PC-3 (cell line): ENCODE results near the gene SHLD1. TPM values are rescaled to one million over a fixed set of nuclear protein-coding genes. Genes with fewer than 3 reads are reported as not detected.

Source experiments
- ATAC-seq: fragments of 200-7000 bp; cut with Tn5 transposase; 2 replicates; pipeline ENCODE4 v1.9.1; 2020; ENCODE audit warnings: mild to moderate bottlenecking, moderate library complexity
- BruUV-seq: library from RNA; stranded (reverse); fragments of 400-500 nt; replicated peaks from 2 replicates; lab custom pipeline; 2021; lab: Mats Ljungman, UMichigan
- CTCF ChIA-PET: fragments of 300-600 bp; sonication (Branson Sonifier 250); formaldehyde crosslinking; loops from one replicate; lab custom pipeline; 2022; ENCODE audit warnings: antibody characterized with exemption; lab: Charles Lee
- POLR2A ChIA-PET: fragments of 300-600 bp; sonication (Branson Sonifier 250); formaldehyde crosslinking; loops from one replicate; lab custom pipeline; 2022; ENCODE audit warnings: antibody characterized with exemption; ENCODE audit not compliant: unreplicated experiment; lab: Charles Lee
- DNase-seq: peaks from one replicate; pipeline ENCODE4 v3.0.0-alpha.2; 2015
- H2AFZ ChIP-seq: fragments of 300-600 bp; sonication (generic); 2 replicates; pipeline ENCODE4 v1.6.0; 2016; ENCODE audit warnings: antibody characterized with exemption, low read length
- H3F3A ChIP-seq: fragments of 300-600 bp; sonication (generic); one replicate; pipeline ENCODE4 v1.6.0; 2017; ENCODE audit warnings: antibody characterized with exemption, low read length, control low read depth, mild to moderate bottlenecking; ENCODE audit not compliant: unreplicated experiment
- H3K27ac ChIP-seq: fragments of 300-600 bp; sonication (generic); 2 replicates; pipeline ENCODE4 v1.5.1; 2016; ENCODE audit warnings: mild to moderate bottlenecking, low read length
- H3K27me3 ChIP-seq: fragments of 300-600 bp; sonication (generic); 2 replicates; pipeline ENCODE4 v1.6.1; 2016; ENCODE audit warnings: low read length, mixed read lengths
- H3K36me3 ChIP-seq: fragments of 300-600 bp; sonication (generic); 2 replicates; pipeline ENCODE4 v1.6.1; 2016; ENCODE audit warnings: low read depth, mixed run types, low read length, mixed read lengths
- H3K4me1 ChIP-seq: fragments of 300-600 bp; sonication (generic); 2 replicates; pipeline ENCODE4 v1.5.1; 2016; ENCODE audit warnings: low read length; ENCODE audit not compliant: insufficient read depth
- H3K4me2 ChIP-seq: fragments of 300-600 bp; sonication (generic); 2 replicates; pipeline ENCODE4 v1.6.0; 2016; ENCODE audit warnings: low read length
- H3K4me3 ChIP-seq: fragments of 300-600 bp; sonication (generic); 2 replicates; pipeline ENCODE4 v1.5.1; 2016; ENCODE audit warnings: mild to moderate bottlenecking, low read length, mixed read lengths
- H3K79me2 ChIP-seq: fragments of 300-600 bp; sonication (generic); 2 replicates; pipeline ENCODE4 v1.6.1; 2017; ENCODE audit warnings: low read length, mixed read lengths
- H3K9ac ChIP-seq: fragments of 300-600 bp; sonication (generic); 2 replicates; pipeline ENCODE4 v1.6.0; 2016; ENCODE audit warnings: mild to moderate bottlenecking, low read length
- H3K9me2 ChIP-seq: fragments of 300-600 bp; sonication (generic); replicated peaks from 2 replicates; pipeline ENCODE4 v1.6.1; 2016; ENCODE audit warnings: mixed run types, low read length, mixed read lengths
- H3K9me3 ChIP-seq: fragments of 300-600 bp; sonication (generic); 2 replicates; pipeline ENCODE4 v1.6.1; 2016; ENCODE audit warnings: low read length, mixed read lengths
- H4K20me1 ChIP-seq: fragments of 300-600 bp; sonication (generic); 2 replicates; pipeline ENCODE4 v1.6.1; 2016; ENCODE audit warnings: low read length, mixed read lengths
- CTCF ChIP-seq: fragments of 300-600 bp; sonication (generic); conservative IDR thresholded peaks from 2 replicates; pipeline ENCODE4 v1.5.1; 2017; ENCODE audit warnings: antibody characterized with exemption, low read depth, mild to moderate bottlenecking, low read length
- EZH2 ChIP-seq: fragments of 300-600 bp; sonication (generic); IDR thresholded peaks from one replicate; pipeline ENCODE4 v1.6.1; 2017; ENCODE audit warnings: antibody characterized with exemption, mild to moderate bottlenecking, low read length; ENCODE audit not compliant: unreplicated experiment
- EZH2phosphoT487 ChIP-seq: fragments of 300-600 bp; sonication (generic); IDR thresholded peaks from 2 replicates; pipeline ENCODE4 v1.6.1; 2018; ENCODE audit warnings: mild to moderate bottlenecking, antibody characterized with exemption, low read length, borderline replicate concordance
- intact Hi-C: fragments of 100-400 bp; cut with micrococcal nuclease; formaldehyde crosslinking; loops from 2 replicates; pipeline ENCODE4 v1.9.0; 2023
- total RNA-seq: library from RNA; depleted of rRNA; stranded (reverse); fragments of >200 nt; gene quantifications from 2 replicates; pipeline ENCODE4 v1.2.3, GENCODE V29; 2014

SHLD1 gene
- total RNA-seq, 1 experiment from 2014 or later = 3.4 TPM

GRCh38 chr20:5781798-5782750 lies 31.9 kb downstream of the SHLD1 start:
- Histone ChIP-seq H3K27me3 (no peaks in the 10 kb centered on the region), H3K9me3 (no peaks in the 10 kb centered on the region), H3K4me2 (no peak overlapping the region), H3K9me2 (no peaks in the 10 kb centered on the region), H4K20me1 (no peaks in the 10 kb centered on the region), H3K27ac (0 out of 2 replicates have a peak overlapping the region, but pooled peaks have one; percentile 2), H3K4me1 (peaks cover 45% of the 10 kb centered on the region), H3F3A (no peaks in the 10 kb centered on the region), H3K4me3 (no peak overlapping the region), H3K79me2 (no peaks in the 10 kb centered on the region), H3K36me3 (no peaks in the 10 kb centered on the region), H2AFZ (no peak overlapping the region), H3K9ac (no peak overlapping the region)
- ATAC-seq (peak; percentile 13; the same call in 1 of the 2 replicates), DNase-seq (peak; percentile 11)
- intact Hi-C loops = no loop called here
- ChIA-PET CTCF (no interaction called here), POLR2A (no interaction called here)
- BruUV-seq = no TSS peak
- TF ChIP-seq EZH2 (no peak), CTCF (no peak), EZH2phosphoT487 (no peak)

DNA sequence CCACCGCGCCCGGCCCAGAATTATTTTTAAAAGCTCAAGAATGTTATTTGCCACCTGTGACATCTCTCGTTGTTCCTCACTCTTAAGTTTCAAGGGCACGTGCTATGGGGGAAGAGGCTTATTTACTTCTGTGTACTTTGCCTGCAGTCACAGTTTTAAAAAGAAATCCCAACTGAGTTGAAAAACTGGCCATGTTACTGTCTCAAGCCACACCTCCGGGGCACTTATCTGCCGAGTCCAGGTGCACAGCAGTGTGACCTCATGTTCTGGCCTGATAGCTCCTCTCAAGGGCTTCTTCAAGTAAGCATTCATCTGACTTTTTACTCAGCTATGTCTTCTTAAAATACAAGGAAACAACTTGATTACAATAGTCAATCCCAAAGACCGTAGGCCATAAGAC lies 34.5 kb downstream of the SHLD1 start:
- H3K27ac ChIP-seq = peak overlapping the region; percentile 91
- H3K9me3 ChIP-seq = no peaks in the 10 kb centered on the region
- H3K4me2 ChIP-seq = peak overlapping the region; percentile 27
- ChIA-PET CTCF (no interaction called here), POLR2A (no interaction called here)
- TF ChIP-seq EZH2phosphoT487 = no peak
- TF ChIP-seq CTCF = no peak
- no peak for TF ChIP-seq EZH2
- ATAC-seq = no peak
- H2AFZ ChIP-seq = no peak overlapping the region
- DNase-seq = peak; percentile 31
- peak overlapping the region; percentile 59 for H3K9ac ChIP-seq
- no peaks in the 10 kb centered on the region for H3K79me2 ChIP-seq
- no peaks in the 10 kb centered on the region for H3K36me3 ChIP-seq
- intact Hi-C loops = loop anchor here (1.0 to 5.0 kb wide), 5 partner anchors 62 to 218 kb away; no protein-coding TSS in a partner anchor
- no peaks in the 10 kb centered on the region for H3K9me2 ChIP-seq
- no peaks in the 10 kb centered on the region for H4K20me1 ChIP-seq
- H3K4me1 ChIP-seq = peaks cover 42% of the 10 kb centered on the region
- BruUV-seq = no TSS peak
- H3K4me3 ChIP-seq = no peak overlapping the region
- H3F3A ChIP-seq = no peaks in the 10 kb centered on the region
- no peaks in the 10 kb centered on the region for H3K27me3 ChIP-seq
